CD4-positive, alpha-beta memory T cell (primary cell): ENCODE measurements around the gene GCC2. TPM values are rescaled to one million over a fixed set of nuclear protein-coding genes. Genes with fewer than 3 reads are reported as not detected.
"Not testable (repeated sequence)": the region's sequence is repeated elsewhere in the genome, so short reads cannot be mapped to it uniquely, and the experiment has no call there.

Experiments
- CTCF ChIA-PET: fragments of 350-600 bp; sonication (Branson Sonifier 250); formaldehyde crosslinking; loops from one replicate; lab custom pipeline; 2021; ENCODE audit warnings: inconsistent platforms; ENCODE audit not compliant: partially characterized antibody; lab: Charles Lee
- POLR2A ChIA-PET: fragments of 350-600 bp; sonication (Branson Sonifier 250); formaldehyde crosslinking; loops from one replicate; lab custom pipeline; 2021; ENCODE audit not compliant: partially characterized antibody; lab: Charles Lee
- DNase-seq, 5 donors: peaks; one replicate each; pipeline versions ENCODE4 v3.0.0 to v3.0.0-alpha.2; 2020 to 2022; ENCODE audit warnings: mixed read lengths in 1 of 5
- H3K27ac ChIP-seq: one replicate; pipeline ENCODE4 v1.7.0; 2013; ENCODE audit warnings: low read depth, low read length
- H3K27me3 ChIP-seq: 2 replicates; pipeline ENCODE4 v1.7.0; 2013; ENCODE audit warnings: mild to moderate bottlenecking, low read length, moderate library complexity; ENCODE audit not compliant: insufficient read depth
- H3K36me3 ChIP-seq: 2 replicates; pipeline ENCODE4 v1.7.0; 2013; ENCODE audit warnings: mild to moderate bottlenecking, low read length, moderate library complexity; ENCODE audit not compliant: insufficient read depth
- H3K4me1 ChIP-seq: 2 replicates; pipeline ENCODE4 v1.7.0; 2013; ENCODE audit warnings: mild to moderate bottlenecking, low read length, moderate library complexity; ENCODE audit not compliant: insufficient read depth
- H3K4me3 ChIP-seq, 2 donors: one replicate each; pipeline ENCODE4 v1.7.0; 2013; ENCODE audit warnings: low read length in 2 of 2, mild to moderate bottlenecking in 1 of 2
- H3K9me3 ChIP-seq, 2 donors: one replicate each; pipeline ENCODE4 v1.7.0; 2013; ENCODE audit warnings: low read length in 2 of 2, control low read depth in 1 of 2; ENCODE audit not compliant: control insufficient read depth in 1 of 2
- H3K27ac Mint-ChIP-seq, 7 donors: one replicate each; pipeline ENCODE4 v1.8.0; 2020 to 2021; ENCODE audit warnings: mixed read lengths in 7 of 7, mild to moderate bottlenecking in 6 of 7, inconsistent platforms in 3 of 7, moderate library complexity in 3 of 7
- H3K27me3 Mint-ChIP-seq, 2 donors: one replicate each; pipeline ENCODE4 v1.8.0; 2020 to 2021; ENCODE audit warnings: mixed read lengths in 2 of 2
- H3K36me3 Mint-ChIP-seq, 2 donors: one replicate each; pipeline ENCODE4 v1.8.0; 2020 to 2021; ENCODE audit warnings: mixed read lengths in 2 of 2, inconsistent platforms in 1 of 2, mild to moderate bottlenecking in 1 of 2
- H3K4me1 Mint-ChIP-seq, 4 donors: one replicate each; pipeline ENCODE4 v1.8.0; 2020 to 2021; ENCODE audit warnings: mixed read lengths in 4 of 4, mild to moderate bottlenecking in 1 of 4
- H3K4me3 Mint-ChIP-seq, 8 donors: one replicate each; pipeline ENCODE4 v1.8.0; 2020 to 2021; ENCODE audit warnings: mixed read lengths in 8 of 8, mild to moderate bottlenecking in 7 of 8, moderate library complexity in 6 of 8, inconsistent platforms in 3 of 8
- H3K9me3 Mint-ChIP-seq, 8 donors: one replicate each; pipeline ENCODE4 v1.8.0; 2020 to 2021; ENCODE audit warnings: mixed read lengths in 8 of 8, mild to moderate bottlenecking in 5 of 8, inconsistent platforms in 3 of 8, moderate library complexity in 1 of 8
- intact Hi-C: fragments of 100-400 bp; cut with micrococcal nuclease; formaldehyde crosslinking; loops from one replicate; pipeline ENCODE4 v1.15.1; 2023
- polyA plus RNA-seq, 2 donors: library from polyadenylated mRNA; unstranded; fragments of 300-500 nt; fragmentation: Illumina TruSeq; gene quantifications; one replicate each; pipeline ENCODE4 v1.2.3, GENCODE V29; 2021
- total RNA-seq, 2 experiments: library from RNA; stranded (reverse); gene quantifications; one replicate each; pipeline ENCODE4 v1.2.3, GENCODE V29; 2021

Gene GCC2
- total and polyA plus RNA-seq, 4 experiments from 2014 or later: 13.7 to 232 (median 153) TPM

DNA sequence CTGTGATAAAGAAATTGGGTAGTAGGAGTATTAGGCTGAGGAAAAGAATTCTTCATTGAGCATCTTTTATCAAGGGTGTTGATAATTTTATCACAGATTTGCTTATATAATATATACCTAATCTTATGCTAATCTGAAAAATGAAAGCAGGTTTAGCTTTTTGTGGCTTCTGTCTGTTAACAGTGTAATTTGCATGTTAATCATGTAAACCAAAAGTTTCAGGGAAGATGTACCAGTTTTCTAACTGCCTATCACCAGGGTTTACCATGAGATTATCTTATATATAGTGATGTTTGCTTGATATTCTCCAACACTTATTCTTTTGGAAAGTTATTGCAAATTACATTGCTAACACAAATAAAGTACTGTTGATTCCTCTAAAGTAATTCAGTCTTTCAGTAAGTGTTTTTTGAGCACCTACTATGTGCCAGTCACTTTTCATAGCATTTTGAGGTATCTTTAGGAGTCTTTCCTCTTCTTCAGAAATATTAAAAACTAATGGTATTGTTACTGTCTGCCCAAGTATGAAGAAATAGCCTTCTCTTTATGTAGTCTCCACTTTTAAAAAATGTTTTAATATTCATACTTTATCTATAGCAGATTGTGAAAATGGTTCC lies 41.6 kb downstream of the GCC2 start:
- no peak overlapping the region for H3K4me3 Mint-ChIP-seq
- Histone ChIP-seq H3K4me3 (no peak overlapping the region), H3K36me3 (peaks cover 44% of the 10 kb centered on the region), H3K27me3 (no peaks in the 10 kb centered on the region), H3K27ac (no peak overlapping the region), H3K9me3 (no peaks in the 10 kb centered on the region), H3K4me1 (no peaks in the 10 kb centered on the region)
- peaks cover 0 to 2% (median under 1%) of the 10 kb centered on the region in 4 donors for H3K4me1 Mint-ChIP-seq
- no peak for DNase-seq
- peaks cover 47 to 74% of the 10 kb centered on the region in 2 donors for H3K36me3 Mint-ChIP-seq
- H3K27ac Mint-ChIP-seq: no peak overlapping the region
- H3K9me3 Mint-ChIP-seq: no peaks in the 10 kb centered on the region
- CTCF ChIA-PET: interaction anchor here (0.6 kb wide), 1 partner anchor 27 kb away, joined by 4 read pairs; no protein-coding TSS in a partner anchor
- POLR2A ChIA-PET: no interaction called here
- no peaks in the 10 kb centered on the region for H3K27me3 Mint-ChIP-seq
- intact Hi-C loops: no loop called here

- peaks cover 46 to 76% of the 10 kb centered on the region in 2 donors for H3K36me3 Mint-ChIP-seq
- H3K27me3 Mint-ChIP-seq: no peaks in the 10 kb centered on the region
- CTCF ChIA-PET: no interaction called here
Measured at GRCh38 chr2:108491848-108492247, 42.8 kb downstream of the GCC2 start.

DNA sequence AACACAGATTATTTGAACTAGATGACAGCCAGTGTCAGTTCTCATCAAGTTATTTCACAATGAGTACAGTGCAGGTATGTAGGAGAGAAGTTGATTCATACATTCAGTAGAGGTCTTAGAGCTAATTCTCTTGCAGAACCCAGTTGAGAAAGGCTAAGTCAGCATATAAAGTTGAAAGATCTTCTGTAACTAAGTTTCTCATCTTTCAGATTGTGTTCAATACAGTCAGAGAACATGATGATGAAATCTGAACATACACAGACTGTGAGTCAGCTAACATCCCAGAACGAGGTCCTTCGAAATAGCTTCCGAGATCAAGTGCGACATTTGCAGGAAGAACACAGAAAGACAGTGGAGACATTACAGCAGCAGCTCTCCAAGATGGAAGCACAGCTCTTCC lies 43.4 kb downstream of the GCC2 start:
- H3K4me3 Mint-ChIP-seq: no peak overlapping the region
- H3K4me1 Mint-ChIP-seq: peaks cover 0 to 2% (median under 1%) of the 10 kb centered on the region in 4 donors
- no peaks in the 10 kb centered on the region for H3K9me3 Mint-ChIP-seq
- H3K36me3 Mint-ChIP-seq: peaks cover 46 to 76% of the 10 kb centered on the region in 2 donors
- peak overlapping the region in 1 of 7 donors; percentile 57 for H3K27ac Mint-ChIP-seq
- DNase-seq: no peak
- intact Hi-C loops: no loop called here
- Histone ChIP-seq H3K27me3 (no peaks in the 10 kb centered on the region), H3K9me3 (no peaks in the 10 kb centered on the region), H3K36me3 (peaks cover 35% of the 10 kb centered on the region), H3K4me1 (no peaks in the 10 kb centered on the region), H3K4me3 (no peak overlapping the region), H3K27ac (no peak overlapping the region)
- CTCF ChIA-PET: no interaction called here
- no peaks in the 10 kb centered on the region for H3K27me3 Mint-ChIP-seq
- POLR2A ChIA-PET: no interaction called here

More at GRCh38 chr2:108491848-108492247, 42.8 kb downstream of the GCC2 start:
- Mint-ChIP-seq H3K9me3 (no peaks in the 10 kb centered on the region), H3K27ac (peak overlapping the region in 1 of 7 donors; percentile 75), H3K4me1 (peaks cover 0 to 2% (median under 1%) of the 10 kb centered on the region in 4 donors), H3K4me3 (no peak overlapping the region)
- POLR2A ChIA-PET: interaction anchor here (0.6 kb wide), 1 partner anchor 37 kb away, joined by 3 read pairs; no protein-coding TSS in a partner anchor
- H3K27me3 ChIP-seq: no peaks in the 10 kb centered on the region
- no peak overlapping the region for H3K4me3 ChIP-seq
- H3K27ac ChIP-seq: no peak overlapping the region
- intact Hi-C loops: no loop called here
- H3K36me3 ChIP-seq: peaks cover 35% of the 10 kb centered on the region
- H3K9me3 ChIP-seq: no peaks in the 10 kb centered on the region
- no peak for DNase-seq
- H3K4me1 ChIP-seq: no peaks in the 10 kb centered on the region

DNA sequence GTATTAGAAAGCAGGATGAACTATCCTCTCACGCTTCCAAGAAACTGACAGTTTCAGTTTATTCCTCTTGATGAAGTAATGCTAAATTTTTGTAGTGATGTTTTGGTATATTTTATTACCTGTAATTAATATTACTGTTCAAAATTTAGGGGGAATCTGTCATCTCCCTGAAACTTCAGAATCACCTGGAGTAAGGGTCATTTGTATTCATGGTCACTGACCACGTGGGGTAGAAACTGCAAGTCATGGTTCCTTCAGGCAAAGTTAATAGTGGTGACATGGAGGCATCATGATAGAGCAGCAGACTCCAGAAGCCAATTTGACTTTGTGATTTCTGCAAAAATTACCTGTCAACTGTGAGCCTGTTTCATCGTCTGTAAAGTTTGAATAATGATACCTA lies 47.2 kb downstream of the GCC2 start:
- DNase-seq, intact Hi-C loops, H3K4me3 Mint-ChIP-seq, CTCF ChIA-PET, POLR2A ChIA-PET, H3K4me1 Mint-ChIP-seq, H3K27ac ChIP-seq, H3K27ac Mint-ChIP-seq, H3K27me3 Mint-ChIP-seq, H3K4me3 ChIP-seq, H3K4me1 ChIP-seq, H3K9me3 ChIP-seq, H3K27me3 ChIP-seq, H3K9me3 Mint-ChIP-seq: not testable (repeated sequence)
- H3K36me3 ChIP-seq: peaks cover 17% of the 10 kb centered on the region
- H3K36me3 Mint-ChIP-seq: peaks cover 40 to 59% of the 10 kb centered on the region in 2 donors

DNA sequence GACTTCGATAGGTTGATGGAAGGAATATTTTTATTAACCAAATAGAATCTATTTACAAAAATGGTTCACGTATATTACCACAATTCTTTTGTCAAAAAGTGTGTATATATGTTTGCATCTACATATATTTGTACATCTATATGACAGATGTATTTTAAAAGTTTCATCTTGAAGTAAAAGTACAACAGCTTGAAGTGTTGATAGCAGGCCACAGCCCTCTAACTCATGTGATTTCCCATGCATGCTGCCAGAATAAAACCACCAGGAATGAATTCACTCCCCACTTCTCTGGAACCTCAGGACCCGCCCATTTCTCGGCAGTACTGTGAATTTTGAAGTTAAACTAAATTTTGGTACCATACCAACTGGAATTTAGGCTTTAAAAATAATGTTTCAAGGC lies 58.6 kb downstream of the GCC2 start:
- H3K9me3 Mint-ChIP-seq, H3K4me1 ChIP-seq, H3K4me3 Mint-ChIP-seq, H3K4me3 ChIP-seq, H3K27ac Mint-ChIP-seq, DNase-seq, intact Hi-C loops, POLR2A ChIA-PET, H3K27me3 ChIP-seq, H3K4me1 Mint-ChIP-seq, H3K27me3 Mint-ChIP-seq, H3K27ac ChIP-seq, H3K36me3 ChIP-seq, H3K9me3 ChIP-seq: not testable (repeated sequence)
- CTCF ChIA-PET: interaction anchor here (1.5 kb wide), 1 partner anchor 129 kb away, joined by 3 read pairs; no protein-coding TSS in a partner anchor
- peaks cover 35 to 36% of the 10 kb centered on the region in 2 donors for H3K36me3 Mint-ChIP-seq

DNA sequence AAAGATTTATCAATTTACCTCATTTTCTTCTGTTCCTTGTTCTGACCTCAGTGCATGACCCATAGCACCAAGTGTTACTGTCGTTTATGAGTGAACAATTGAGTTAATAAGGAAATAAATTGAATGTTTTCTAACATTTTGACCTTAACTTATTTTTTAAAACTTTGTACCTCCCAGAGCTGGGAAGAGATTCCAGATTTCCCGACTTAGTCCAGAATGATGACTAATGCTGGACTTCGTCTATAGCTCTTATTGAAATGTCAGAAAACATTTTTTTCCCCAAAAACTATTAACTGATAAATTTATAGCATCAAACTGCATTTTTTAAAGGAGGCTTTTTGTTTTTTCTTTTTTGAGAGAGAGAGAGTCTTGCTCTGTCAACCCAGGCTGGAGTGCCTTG lies 63.4 kb downstream of the GCC2 start:
- H3K27me3 ChIP-seq, intact Hi-C loops, H3K9me3 Mint-ChIP-seq, H3K27me3 Mint-ChIP-seq, H3K27ac ChIP-seq, H3K4me3 ChIP-seq, POLR2A ChIA-PET, H3K4me3 Mint-ChIP-seq, H3K4me1 ChIP-seq, H3K27ac Mint-ChIP-seq, DNase-seq, CTCF ChIA-PET, H3K4me1 Mint-ChIP-seq, H3K36me3 ChIP-seq, H3K9me3 ChIP-seq: not testable (repeated sequence)
- peaks cover 10 to 12% of the 10 kb centered on the region in 2 donors for H3K36me3 Mint-ChIP-seq

DNA sequence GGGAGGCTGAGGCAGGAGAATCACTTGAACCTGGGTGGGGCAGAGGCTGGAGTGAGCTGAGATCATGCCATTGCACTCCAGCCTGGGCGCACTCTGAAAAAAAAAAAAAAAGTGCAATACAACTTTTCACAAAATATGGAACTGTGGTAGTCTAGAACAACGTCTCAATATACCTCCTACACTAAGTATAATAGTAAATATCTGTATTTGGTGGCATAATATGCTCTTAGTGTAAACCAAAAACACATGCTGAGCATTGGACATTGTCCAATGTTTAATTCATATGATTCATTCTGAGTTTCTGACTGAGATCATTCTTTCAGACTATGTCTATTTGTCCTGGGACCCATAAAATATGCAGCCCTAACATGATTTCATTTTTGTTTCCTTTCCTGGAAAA lies 65.5 kb downstream of the GCC2 start:
- H3K4me3 ChIP-seq, H3K4me1 Mint-ChIP-seq, intact Hi-C loops, CTCF ChIA-PET, DNase-seq, POLR2A ChIA-PET, H3K27ac ChIP-seq, H3K4me1 ChIP-seq, H3K27ac Mint-ChIP-seq, H3K27me3 Mint-ChIP-seq, H3K9me3 ChIP-seq, H3K36me3 ChIP-seq, H3K27me3 ChIP-seq, H3K4me3 Mint-ChIP-seq: not testable (repeated sequence)
- Mint-ChIP-seq H3K9me3 (peaks cover 0 to 20% (median 14%) of the 10 kb centered on the region in 8 donors), H3K36me3 (peaks cover 4 to 13% of the 10 kb centered on the region in 2 donors)
